GM19438 (cell line): Measurements from ENCODE around the gene IFNA10.
"Not testable (repeated sequence)": the region's sequence is repeated elsewhere in the genome, so short reads cannot be mapped to it uniquely, and the experiment has no call there.

Source experiments
- ATAC-seq: cut with Tn5 transposase; IDR thresholded peaks from one replicate; pipeline ENCODE4 v1.9.1; 2021; ENCODE audit warnings: low read depth; ENCODE audit not compliant: unreplicated experiment

Gene IFNA10

GRCh38 chr9:21194867-21195776 lies 11.8 kb downstream of the IFNA10 start:
- peak; percentile 90 for ATAC-seq

GRCh38 chr9:21187487-21187886 lies 19.5 kb downstream of the IFNA10 start, which contains the start of gene IFNA4:
Gene IFNA4 (minus strand): TSS chr9:21187587. CDS start chr9:21187531, 56 bp downstream.
- ATAC-seq = not testable (repeated sequence)

GRCh38 chr9:21182810-21183736 lies 23.9 kb downstream of the IFNA10 start:
- ATAC-seq = peak; percentile 86

- ATAC-seq = no peak
These were observed 32.3 kb downstream of the IFNA10 start for GRCh38 chr9:21174671-21175070.

- ATAC-seq = no peak
These were observed 34.8 kb downstream of the IFNA10 start for GRCh38 chr9:21172156-21172555.

GRCh38 chr9:21171351-21171750 lies 35.6 kb downstream of the IFNA10 start:
- no peak for ATAC-seq

GRCh38 chr9:21166560-21166959 lies 40.4 kb downstream of the IFNA10 start, which contains the start of gene IFNA21:
Gene IFNA21 (minus strand): TSS chr9:21166660. CDS start chr9:21166612, 48 bp downstream.
- not testable (repeated sequence) for ATAC-seq

GRCh38 chr9:21165516-21165915 lies 41.4 kb downstream of the IFNA10 start:
- ATAC-seq = no peak

- peak; percentile 98 for ATAC-seq
These were observed 46.8 kb downstream of the IFNA10 start for GRCh38 chr9:21160178-21160577.
